Measurements from ENCODE around the gene TGM3. TPM values are rescaled to one million over a fixed set of nuclear protein-coding genes. Genes with fewer than 3 reads are reported as not detected.

The TGM3 gene
- polyA plus RNA-seq, 3 donors = not detected

DNA sequence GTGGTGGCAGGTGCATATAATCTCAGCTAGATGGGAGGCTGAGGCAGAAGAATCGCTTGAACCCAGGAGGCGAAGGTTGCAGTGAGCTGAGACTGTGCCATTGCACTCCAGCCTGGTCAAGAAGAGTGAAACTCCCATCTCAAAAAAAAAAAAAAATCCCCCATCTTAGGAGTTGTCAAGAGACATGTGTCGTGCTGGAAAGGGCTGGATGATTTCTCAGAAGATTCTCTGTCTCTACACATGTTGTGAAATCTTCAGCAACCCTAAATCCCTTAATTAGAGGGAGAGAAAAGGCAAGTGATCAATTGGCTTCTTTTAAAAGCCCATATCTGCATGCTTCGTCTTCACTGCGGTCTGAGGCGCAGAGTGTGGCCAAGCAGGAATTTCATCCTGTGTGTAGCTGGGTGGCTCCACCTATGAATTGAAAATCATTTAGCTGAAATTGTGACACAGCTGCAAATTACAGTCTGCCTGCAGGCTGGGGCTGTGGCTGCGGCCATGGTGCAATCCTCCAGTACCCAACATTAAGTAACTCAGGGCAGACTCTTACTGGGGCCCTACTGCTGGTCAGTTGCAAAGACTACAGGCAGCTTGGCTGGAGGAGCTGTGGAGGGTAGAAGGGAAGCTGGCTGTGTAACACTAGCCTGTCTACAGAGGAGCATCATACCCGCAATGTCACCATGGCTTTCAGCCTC is 3.2 kb upstream of the TGM3 start:
- TF ChIP-seq, protein P1, sequence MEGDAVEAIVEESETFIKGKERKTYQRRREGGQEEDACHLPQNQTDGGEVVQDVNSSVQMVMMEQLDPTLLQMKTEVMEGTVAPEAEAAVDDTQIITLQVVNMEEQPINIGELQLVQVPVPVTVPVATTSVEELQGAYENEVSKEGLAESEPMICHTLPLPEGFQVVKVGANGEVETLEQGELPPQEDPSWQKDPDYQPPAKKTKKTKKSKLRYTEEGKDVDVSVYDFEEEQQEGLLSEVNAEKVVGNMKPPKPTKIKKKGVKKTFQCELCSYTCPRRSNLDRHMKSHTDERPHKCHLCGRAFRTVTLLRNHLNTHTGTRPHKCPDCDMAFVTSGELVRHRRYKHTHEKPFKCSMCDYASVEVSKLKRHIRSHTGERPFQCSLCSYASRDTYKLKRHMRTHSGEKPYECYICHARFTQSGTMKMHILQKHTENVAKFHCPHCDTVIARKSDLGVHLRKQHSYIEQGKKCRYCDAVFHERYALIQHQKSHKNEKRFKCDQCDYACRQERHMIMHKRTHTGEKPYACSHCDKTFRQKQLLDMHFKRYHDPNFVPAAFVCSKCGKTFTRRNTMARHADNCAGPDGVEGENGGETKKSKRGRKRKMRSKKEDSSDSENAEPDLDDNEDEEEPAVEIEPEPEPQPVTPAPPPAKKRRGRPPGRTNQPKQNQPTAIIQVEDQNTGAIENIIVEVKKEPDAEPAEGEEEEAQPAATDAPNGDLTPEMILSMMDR (IDR thresholded peaks at IDR 0.05) = no peak
- Histone ChIP-seq H3K27ac (ENCODE audit: low read depth in 1 of 2, low read length in 2 of 2) (peak overlapping the region; percentile 89 to 94), H3K79me2 (ENCODE audit: insufficient read depth, low read length) (no peaks in the 10 kb centered on the region), H3K9me3 (replicated peaks in 1 of 2; ENCODE audit: control insufficient read depth in 1 of 2, insufficient read depth in 1 of 2, low read length in 2 of 2) (no peaks in the 10 kb centered on the region), H3K4me1 (ENCODE audit: control insufficient read depth in 1 of 2, insufficient read depth in 2 of 2, low read length in 2 of 2) (peaks cover 66 to 84% of the 10 kb centered on the region in 2 donors), H3K9ac (ENCODE audit: insufficient read depth, low read length, poor library complexity, severe bottlenecking) (peak overlapping the region; percentile 52), H4K20me1 (ENCODE audit: insufficient read depth, low read length) (no peaks in the 10 kb centered on the region), H2AFZ (ENCODE audit: insufficient read depth, low read depth, low read length, poor library complexity, severe bottlenecking) (no peak overlapping the region), H3K4me3 (replicated peaks in 1 of 3; ENCODE audit: low read depth in 2 of 3, low read length in 3 of 3) (no peak overlapping the region), H3K4me2 (replicated peaks; ENCODE audit: extremely low read depth, low read length, poor library complexity, severe bottlenecking) (peak overlapping the region; percentile 31), H3K36me3 (replicated peaks in 1 of 2; ENCODE audit: control insufficient read depth in 1 of 2, insufficient read depth in 2 of 2, low read length in 2 of 2) (no peaks in the 10 kb centered on the region), H3K27me3 (ENCODE audit: control insufficient read depth in 2 of 2, insufficient read depth in 2 of 2, low read length in 2 of 2) (no peaks in the 10 kb centered on the region)
- Mint-ChIP-seq H3K27ac (peak overlapping the region; percentile 96 to 98 (median 97)), H3K4me1 (peaks cover 70% of the 10 kb centered on the region), H3K36me3 (peaks cover 0 to 5% of the 10 kb centered on the region in 2 donors), H3K27me3 (ENCODE audit: low read depth in 3 of 3) (peaks cover 0 to 2% (median 0%) of the 10 kb centered on the region in 3 donors), H3K4me3 (peak overlapping the region; percentile 1 to 62), H3K9me3 (peaks cover 0 to 2% (median 0%) of the 10 kb centered on the region in 7 donors)
- 0% methylated on average over 2 of the region's 8 CpGs for WGBS (ENCODE audit: insufficient coverage)
- intact Hi-C loops (cut with micrococcal nuclease) = loop anchor here in 1 of 2 donors (10.0 kb wide), 1 partner anchor 162 kb away; no protein-coding TSS in a partner anchor
- peak; percentile 96 to 97 (median 97) for DNase-seq

DNA sequence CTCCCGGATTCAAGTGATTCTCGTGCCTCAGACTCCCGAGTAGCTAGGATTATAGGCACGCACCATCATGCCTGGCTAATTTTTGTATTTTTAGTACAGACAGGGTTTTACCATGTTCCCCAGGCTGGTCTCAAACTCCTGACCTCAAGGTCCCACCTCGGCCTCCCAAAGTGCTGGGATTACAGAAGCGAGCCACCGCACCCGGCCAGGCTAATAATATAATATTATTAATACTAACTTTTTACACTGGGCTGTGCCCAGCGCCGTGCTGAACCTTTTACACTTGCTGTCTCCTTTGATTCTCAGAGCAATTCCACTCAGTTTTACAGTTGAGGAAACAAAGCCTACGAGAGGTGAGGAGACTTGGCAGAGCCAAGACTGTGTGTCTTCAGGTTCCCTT is 2.3 kb upstream of the TGM3 start:
- H3K79me2 ChIP-seq (ENCODE audit: insufficient read depth, low read length) = no peaks in the 10 kb centered on the region
- H3K9me3 ChIP-seq (replicated peaks in 1 of 2; ENCODE audit: control insufficient read depth in 1 of 2, insufficient read depth in 1 of 2, low read length in 2 of 2) = no peaks in the 10 kb centered on the region
- TF ChIP-seq, protein P1 (IDR thresholded peaks at IDR 0.05) = no peak
- Mint-ChIP-seq H3K9me3 (peaks cover 0 to 2% (median 0%) of the 10 kb centered on the region in 7 donors), H3K27ac (peak overlapping the region; percentile 96 to 98 (median 97)), H3K27me3 (ENCODE audit: low read depth in 3 of 3) (peaks cover 0 to under 1% (median 0%) of the 10 kb centered on the region in 3 donors), H3K36me3 (peaks cover 0 to 5% of the 10 kb centered on the region in 2 donors), H3K4me1 (peaks cover 69% of the 10 kb centered on the region), H3K4me3 (no peak overlapping the region)
- WGBS (ENCODE audit: insufficient coverage) = 75% methylated on average over 4 of the region's 11 CpGs
- H3K27ac ChIP-seq (ENCODE audit: low read depth in 1 of 2, low read length in 2 of 2) = peak overlapping the region; percentile 89 to 94
- H3K4me1 ChIP-seq (ENCODE audit: control insufficient read depth in 1 of 2, insufficient read depth in 2 of 2, low read length in 2 of 2) = peaks cover 58 to 80% of the 10 kb centered on the region in 2 donors
- H2AFZ ChIP-seq (ENCODE audit: insufficient read depth, low read depth, low read length, poor library complexity, severe bottlenecking) = no peak overlapping the region
- DNase-seq = no peak
- peak overlapping the region; percentile 52 for H3K9ac ChIP-seq (ENCODE audit: insufficient read depth, low read length, poor library complexity, severe bottlenecking)
- H3K27me3 ChIP-seq (ENCODE audit: control insufficient read depth in 2 of 2, insufficient read depth in 2 of 2, low read length in 2 of 2) = no peaks in the 10 kb centered on the region
- intact Hi-C loops (cut with micrococcal nuclease) = loop anchor here in 1 of 2 donors (10.0 kb wide), 1 partner anchor 161 kb away; no protein-coding TSS in a partner anchor
- no peak overlapping the region for H3K4me2 ChIP-seq (replicated peaks; ENCODE audit: extremely low read depth, low read length, poor library complexity, severe bottlenecking)
- no peaks in the 10 kb centered on the region for H4K20me1 ChIP-seq (ENCODE audit: insufficient read depth, low read length)
- H3K4me3 ChIP-seq (replicated peaks in 1 of 3; ENCODE audit: low read depth in 2 of 3, low read length in 3 of 3) = no peak overlapping the region
- H3K36me3 ChIP-seq (replicated peaks in 1 of 2; ENCODE audit: control insufficient read depth in 1 of 2, insufficient read depth in 2 of 2, low read length in 2 of 2) = no peaks in the 10 kb centered on the region

All from CD14-positive monocyte (primary cell).